SK-N-MC (cell line): ENCODE results near the gene GLYAT.

ENCODE experiments used
- EZH2 ChIP-seq: fragments of 200-600 bp; sonication (generic); IDR thresholded peaks from one replicate; pipeline ENCODE4 v1.6.1; 2017; ENCODE audit warnings: antibody characterized with exemption
- POLR2AphosphoS5 ChIP-seq: IDR thresholded peaks from 2 replicates; pipeline ENCODE4 v1.6.1; 2012; ENCODE audit warnings: mild to moderate bottlenecking, low read depth, low read length, borderline replicate concordance

DNA sequence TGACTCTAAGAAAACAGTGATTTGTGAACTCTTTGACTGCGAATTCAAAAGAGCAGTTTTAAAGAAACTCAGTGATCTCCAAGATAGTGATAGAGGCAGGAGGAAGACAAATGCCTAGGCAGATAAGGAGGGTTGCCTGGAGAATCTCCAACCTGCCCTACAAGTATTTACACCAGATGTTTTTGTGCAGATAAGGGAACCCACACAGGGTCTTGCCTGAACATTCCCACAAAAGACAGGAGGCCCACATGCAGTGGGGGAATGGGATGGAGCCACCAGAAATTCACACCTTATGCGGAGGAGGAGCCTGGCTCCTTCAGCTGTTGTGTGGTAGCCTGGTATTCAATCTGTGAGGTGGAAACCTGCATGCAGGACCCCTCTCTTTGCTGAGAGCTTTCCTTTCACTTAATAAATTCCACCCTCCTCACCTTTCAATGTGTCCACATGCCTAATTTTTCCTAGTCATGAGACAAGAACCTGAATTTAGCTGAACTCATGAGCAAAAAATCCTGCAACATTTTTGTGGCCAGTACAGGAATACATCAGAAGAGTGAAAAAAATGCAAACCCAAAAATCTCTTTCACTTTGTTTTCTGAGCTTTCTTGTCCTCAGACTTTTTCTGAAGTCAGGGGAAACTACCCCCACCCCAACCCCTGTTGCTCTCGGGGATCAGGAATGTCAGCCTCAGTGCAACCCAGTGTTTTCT lies 8.1 kb upstream of the GLYAT start:
- TF ChIP-seq EZH2 (no peak), POLR2AphosphoS5 (no peak)
